GM10266 (cell line): ENCODE results near the gene KRTAP3-1.

ENCODE experiments used
- DNase-seq: peaks from one replicate; pipeline ENCODE4 v3.0.0; 2012; ENCODE audit errors: extremely low spot score
- CTCF ChIP-seq: IDR thresholded peaks from 2 replicates; pipeline ENCODE4 v1.5.1; 2012; ENCODE audit warnings: mild to moderate bottlenecking, low read depth; ENCODE audit not compliant: control insufficient read depth, insufficient read depth; ENCODE audit errors: missing control alignments

KRTAP3-1 gene

GRCh38 chr17:41020336-41020735, 11.4 kb upstream of the KRTAP3-1 start:
- no peak for TF ChIP-seq CTCF
- no peak for DNase-seq

GRCh38 chr17:41019415-41019814, 10.5 kb upstream of the KRTAP3-1 start:
- no peak for TF ChIP-seq CTCF
- DNase-seq, result no peak

GRCh38 chr17:41018541-41018940, 9.6 kb upstream of the KRTAP3-1 start:
- no peak for DNase-seq
- no peak for TF ChIP-seq CTCF

GRCh38 chr17:41016578-41017215, 7.8 kb upstream of the KRTAP3-1 start:
- TF ChIP-seq CTCF, result no peak
- DNase-seq, result no peak

GRCh38 chr17:41015454-41015853, 6.5 kb upstream of the KRTAP3-1 start:
- no peak for DNase-seq
- no peak for TF ChIP-seq CTCF

GRCh38 chr17:41013606-41014005, 4.7 kb upstream of the KRTAP3-1 start:
- no peak for DNase-seq
- no peak for TF ChIP-seq CTCF

- DNase-seq, result no peak
- TF ChIP-seq CTCF, result no peak
Observed at GRCh38 chr17:41013181-41013580, 4.3 kb upstream of the KRTAP3-1 start.
